Panc1 (cell line): Measurements from ENCODE around the gene APLF. TPM values are rescaled to one million over a fixed set of nuclear protein-coding genes. Genes with fewer than 3 reads are reported as not detected.

Experiments
- ATAC-seq: fragments of 200-7000 bp; cut with Tn5 transposase; 2 replicates; pipeline ENCODE4 v1.9.1; 2020; ENCODE audit warnings: mild to moderate bottlenecking, moderate library complexity
- BruUV-seq: library from RNA; stranded (reverse); fragments of 400-500 nt; replicated peaks from 2 replicates; lab custom pipeline; 2021; lab: Mats Ljungman, UMichigan
- CTCF ChIA-PET: fragments of 300-600 bp; sonication (Branson Sonifier 250); formaldehyde crosslinking; loops from one replicate; lab custom pipeline; 2022; ENCODE audit warnings: antibody characterized with exemption; lab: Charles Lee
- POLR2A ChIA-PET: fragments of 300-600 bp; sonication (Branson Sonifier 250); formaldehyde crosslinking; loops from one replicate; lab custom pipeline; 2022; ENCODE audit warnings: antibody characterized with exemption; lab: Charles Lee
- DNase-seq: peaks from one replicate; pipeline ENCODE4 v3.0.0-alpha.2; 2010; ENCODE audit warnings: low read depth, low spot score
- H3K27ac ChIP-seq: 2 replicates; pipeline ENCODE4 v1.5.1; 2011; ENCODE audit warnings: mild to moderate bottlenecking, low read length, inconsistent platforms
- H3K27me3 ChIP-seq: fragments of 200-500 bp; sonication (Bioruptor generic); 2 replicates; pipeline ENCODE4 v1.6.0; 2014; ENCODE audit warnings: low read length, inconsistent platforms; ENCODE audit not compliant: control insufficient read depth, insufficient read depth
- H3K36me3 ChIP-seq: fragments of 200-500 bp; sonication (Bioruptor generic); 2 replicates; pipeline ENCODE4 v1.5.1; 2014; ENCODE audit warnings: inconsistent platforms, mild to moderate bottlenecking, low read length, moderate library complexity; ENCODE audit not compliant: control insufficient read depth, insufficient read depth
- H3K4me1 ChIP-seq: 2 replicates; pipeline ENCODE4 v1.5.1; 2011; ENCODE audit warnings: inconsistent platforms, mild to moderate bottlenecking, low read length, moderate library complexity; ENCODE audit not compliant: control insufficient read depth, insufficient read depth
- H3K4me3 ChIP-seq, 2 experiments: 2 replicates each; pipeline ENCODE4 v1.5.1; 2011 to 2012; ENCODE audit warnings: low read depth in 2 of 2, low read length in 2 of 2, mild to moderate bottlenecking in 2 of 2, inconsistent platforms in 1 of 2, moderate library complexity in 1 of 2
- H3K9me3 ChIP-seq: fragments of 200-500 bp; sonication (Bioruptor generic); 2 replicates; pipeline ENCODE4 v1.5.1; 2014; ENCODE audit warnings: low read depth, mild to moderate bottlenecking, inconsistent platforms, low read length, moderate library complexity; ENCODE audit not compliant: control insufficient read depth, insufficient read depth
- POLR2AphosphoS5 ChIP-seq: IDR thresholded peaks from 2 replicates; pipeline ENCODE4 v1.6.1; 2012; ENCODE audit warnings: mild to moderate bottlenecking, low read depth, low read length, moderate library complexity
- SIN3A ChIP-seq: IDR thresholded peaks from 2 replicates; pipeline ENCODE4 v1.6.1; 2012; ENCODE audit warnings: low read depth, mild to moderate bottlenecking, low read length, moderate library complexity, borderline replicate concordance; ENCODE audit not compliant: insufficient read depth
- TCF7L2 ChIP-seq: IDR thresholded peaks from 2 replicates; pipeline ENCODE4 v1.6.1; 2011; ENCODE audit warnings: mild to moderate bottlenecking, low read depth, low read length, inconsistent platforms
- in situ Hi-C: cut with HindIII; loops from 2 replicates; pipeline ENCODE4 v1.10.0; 2016; ENCODE audit warnings: low sequenced_read_pairs, low pct_unique_long_range_greater_than_20kb
- intact Hi-C: fragments of 100-400 bp; cut with micrococcal nuclease; formaldehyde crosslinking; loops from one replicate; pipeline ENCODE4 v1.10.0; 2022; ENCODE audit not compliant: unreplicated experiment
- total RNA-seq: library from RNA; stranded (reverse); gene quantifications from one replicate; pipeline ENCODE4 v1.2.1, GENCODE V29; 2021; ENCODE audit not compliant: unreplicated experiment
- TF ChIP-seq, protein P1 (sequence below), 2 experiments: IDR thresholded peaks; 2 replicates each; pipeline ENCODE4 v1.6.1; 2011 to 2012; ENCODE audit warnings: low read depth in 2 of 2, control low read depth in 1 of 2, low read length in 1 of 2, mild to moderate bottlenecking in 1 of 2, moderate library complexity in 1 of 2; ENCODE audit not compliant: insufficient read depth in 1 of 2
- TF ChIP-seq, protein P2 (sequence below): fragments of 450-650 bp; IDR thresholded peaks from 2 replicates; pipeline ENCODE4 v1.5.1; 2017; ENCODE audit warnings: mild to moderate bottlenecking

APLF gene
- total RNA-seq, 1 experiment from 2014 or later, result 2.6 TPM

DNA sequence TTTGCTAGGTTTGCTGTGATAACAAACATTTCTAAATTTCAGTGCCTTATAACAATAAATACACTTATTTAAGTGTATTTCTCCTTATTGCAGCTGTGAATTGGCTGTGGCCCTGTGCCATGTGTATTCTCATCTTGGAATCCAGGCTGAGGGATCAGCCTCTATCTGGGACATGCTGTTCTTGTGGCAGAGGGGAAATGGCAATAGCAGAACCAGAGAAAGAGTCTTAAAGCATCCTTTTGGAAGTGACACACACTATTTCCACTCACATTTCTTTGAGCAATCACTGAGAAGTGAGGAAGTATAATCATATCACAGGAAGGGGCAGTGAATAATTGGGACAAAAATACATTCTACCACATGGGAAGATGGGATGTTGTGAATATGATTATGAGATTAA, 109.8 kb downstream of the APLF start:
- POLR2A ChIA-PET, result no interaction called here
- CTCF ChIA-PET, result no interaction called here

GRCh38 chr2:68579689-68580088, 112.3 kb downstream of the APLF start:
- no peak for ATAC-seq
- in situ Hi-C loops, result no loop called here
- CTCF ChIA-PET, result no interaction called here
- Histone ChIP-seq H3K4me1 (no peaks in the 10 kb centered on the region), H3K27me3 (no peaks in the 10 kb centered on the region), H3K4me3 (no peak overlapping the region), H3K27ac (no peak overlapping the region), H3K9me3 (no peaks in the 10 kb centered on the region), H3K36me3 (no peaks in the 10 kb centered on the region; the same call in 1 of the 2 replicates)
- POLR2A ChIA-PET, result no interaction called here
- DNase-seq, result no peak
- BruUV-seq, result no TSS peak
- TF ChIP-seq TCF7L2 (no peak), SIN3A (no peak), POLR2AphosphoS5 (no peak)
- TF ChIP-seq, protein P1, sequence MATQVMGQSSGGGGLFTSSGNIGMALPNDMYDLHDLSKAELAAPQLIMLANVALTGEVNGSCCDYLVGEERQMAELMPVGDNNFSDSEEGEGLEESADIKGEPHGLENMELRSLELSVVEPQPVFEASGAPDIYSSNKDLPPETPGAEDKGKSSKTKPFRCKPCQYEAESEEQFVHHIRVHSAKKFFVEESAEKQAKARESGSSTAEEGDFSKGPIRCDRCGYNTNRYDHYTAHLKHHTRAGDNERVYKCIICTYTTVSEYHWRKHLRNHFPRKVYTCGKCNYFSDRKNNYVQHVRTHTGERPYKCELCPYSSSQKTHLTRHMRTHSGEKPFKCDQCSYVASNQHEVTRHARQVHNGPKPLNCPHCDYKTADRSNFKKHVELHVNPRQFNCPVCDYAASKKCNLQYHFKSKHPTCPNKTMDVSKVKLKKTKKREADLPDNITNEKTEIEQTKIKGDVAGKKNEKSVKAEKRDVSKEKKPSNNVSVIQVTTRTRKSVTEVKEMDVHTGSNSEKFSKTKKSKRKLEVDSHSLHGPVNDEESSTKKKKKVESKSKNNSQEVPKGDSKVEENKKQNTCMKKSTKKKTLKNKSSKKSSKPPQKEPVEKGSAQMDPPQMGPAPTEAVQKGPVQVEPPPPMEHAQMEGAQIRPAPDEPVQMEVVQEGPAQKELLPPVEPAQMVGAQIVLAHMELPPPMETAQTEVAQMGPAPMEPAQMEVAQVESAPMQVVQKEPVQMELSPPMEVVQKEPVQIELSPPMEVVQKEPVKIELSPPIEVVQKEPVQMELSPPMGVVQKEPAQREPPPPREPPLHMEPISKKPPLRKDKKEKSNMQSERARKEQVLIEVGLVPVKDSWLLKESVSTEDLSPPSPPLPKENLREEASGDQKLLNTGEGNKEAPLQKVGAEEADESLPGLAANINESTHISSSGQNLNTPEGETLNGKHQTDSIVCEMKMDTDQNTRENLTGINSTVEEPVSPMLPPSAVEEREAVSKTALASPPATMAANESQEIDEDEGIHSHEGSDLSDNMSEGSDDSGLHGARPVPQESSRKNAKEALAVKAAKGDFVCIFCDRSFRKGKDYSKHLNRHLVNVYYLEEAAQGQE (IDR thresholded peaks at IDR 0.05; ENCODE audit: insufficient read depth in 1 of 2, low read depth in 2 of 2, low read length in 1 of 2), result no peak
- intact Hi-C loops, result no loop called here

More for the DNA sequence above, 109.8 kb downstream of the APLF start:
- TF ChIP-seq, protein P1 (IDR thresholded peaks at IDR 0.05; ENCODE audit: insufficient read depth in 1 of 2, low read depth in 2 of 2, low read length in 1 of 2), result no peak
- TF ChIP-seq POLR2AphosphoS5, result no peak
- BruUV-seq, result no TSS peak
- H3K4me1 ChIP-seq, result no peaks in the 10 kb centered on the region
- H3K36me3 ChIP-seq, result no peaks in the 10 kb centered on the region; the same call in 1 of the 2 replicates
- in situ Hi-C loops (no loop called here), intact Hi-C loops (no loop called here)
- H3K9me3 ChIP-seq, result no peaks in the 10 kb centered on the region
- H3K27ac ChIP-seq, result no peak overlapping the region
- H3K4me3 ChIP-seq, result no peak overlapping the region
- ATAC-seq, result no peak
- no peak for DNase-seq
- no peaks in the 10 kb centered on the region for H3K27me3 ChIP-seq

DNA sequence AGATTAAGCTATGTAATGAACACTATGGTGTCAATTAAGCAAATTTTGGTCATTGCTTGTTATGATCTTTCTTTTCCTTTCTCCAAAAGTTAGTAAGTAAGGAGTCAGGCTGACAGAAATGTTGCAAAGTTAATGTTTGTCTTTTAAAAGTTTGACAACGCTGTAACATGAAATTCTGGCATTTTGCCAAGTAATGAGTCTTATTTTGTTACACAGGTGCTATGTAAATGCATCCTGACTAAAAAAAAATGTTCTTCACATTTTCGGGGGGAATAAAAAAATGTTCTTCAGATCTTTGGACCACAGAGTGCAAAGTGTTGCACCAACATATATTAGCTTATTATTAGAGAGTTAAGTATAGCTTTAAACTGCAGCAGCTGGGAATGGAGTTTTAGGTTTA, 121.2 kb downstream of the APLF start:
- Histone ChIP-seq H3K9me3 (no peaks in the 10 kb centered on the region), H3K27ac (no peak overlapping the region), H3K36me3 (no peaks in the 10 kb centered on the region), H3K27me3 (no peaks in the 10 kb centered on the region; the same call in 1 of the 2 replicates), H3K4me1 (no peaks in the 10 kb centered on the region), H3K4me3 (no peak overlapping the region)
- in situ Hi-C loops, result no loop called here
- ChIA-PET POLR2A (no interaction called here), CTCF (no interaction called here)
- DNase-seq, result no peak
- intact Hi-C loops, result no loop called here
- no TSS peak for BruUV-seq
- TF ChIP-seq, protein P1 (IDR thresholded peaks at IDR 0.05; ENCODE audit: insufficient read depth in 1 of 2, low read depth in 2 of 2, low read length in 1 of 2), result no peak
- TF ChIP-seq TCF7L2, result no peak
- TF ChIP-seq POLR2AphosphoS5, result no peak
- TF ChIP-seq, protein P2, sequence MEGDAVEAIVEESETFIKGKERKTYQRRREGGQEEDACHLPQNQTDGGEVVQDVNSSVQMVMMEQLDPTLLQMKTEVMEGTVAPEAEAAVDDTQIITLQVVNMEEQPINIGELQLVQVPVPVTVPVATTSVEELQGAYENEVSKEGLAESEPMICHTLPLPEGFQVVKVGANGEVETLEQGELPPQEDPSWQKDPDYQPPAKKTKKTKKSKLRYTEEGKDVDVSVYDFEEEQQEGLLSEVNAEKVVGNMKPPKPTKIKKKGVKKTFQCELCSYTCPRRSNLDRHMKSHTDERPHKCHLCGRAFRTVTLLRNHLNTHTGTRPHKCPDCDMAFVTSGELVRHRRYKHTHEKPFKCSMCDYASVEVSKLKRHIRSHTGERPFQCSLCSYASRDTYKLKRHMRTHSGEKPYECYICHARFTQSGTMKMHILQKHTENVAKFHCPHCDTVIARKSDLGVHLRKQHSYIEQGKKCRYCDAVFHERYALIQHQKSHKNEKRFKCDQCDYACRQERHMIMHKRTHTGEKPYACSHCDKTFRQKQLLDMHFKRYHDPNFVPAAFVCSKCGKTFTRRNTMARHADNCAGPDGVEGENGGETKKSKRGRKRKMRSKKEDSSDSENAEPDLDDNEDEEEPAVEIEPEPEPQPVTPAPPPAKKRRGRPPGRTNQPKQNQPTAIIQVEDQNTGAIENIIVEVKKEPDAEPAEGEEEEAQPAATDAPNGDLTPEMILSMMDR, result no peak
- no peak for TF ChIP-seq SIN3A
- no peak for ATAC-seq
